WTC11 (cell line): Measurements from ENCODE around the gene KDM1B. TPM values are rescaled to one million over a fixed set of nuclear protein-coding genes. Genes with fewer than 3 reads are reported as not detected.

Experiments used
- ATAC-seq: fragments of 200-7000 bp; cut with Tn5 transposase; 2 replicates; pipeline ENCODE4 v1.10.0; 2021; ENCODE audit warnings: mild to moderate bottlenecking, moderate library complexity
- CTCF ChIA-PET: fragments of 300-600 bp; sonication (Branson Sonifier 250); formaldehyde crosslinking; loops from one replicate; lab custom pipeline; 2021; ENCODE audit warnings: antibody characterized with exemption; lab: Charles Lee
- POLR2A ChIA-PET: fragments of 350-600 bp; sonication (Branson Sonifier 250); formaldehyde crosslinking; loops from one replicate; lab custom pipeline; 2021; ENCODE audit warnings: antibody characterized with exemption; lab: Charles Lee
- DNase-seq: peaks from one replicate; pipeline ENCODE4 v3.0.0; 2021; ENCODE audit warnings: low spot score
- H3K27ac Mint-ChIP-seq: 2 replicates; pipeline ENCODE4 v1.8.0; 2021; ENCODE audit warnings: mixed read lengths
- H3K27me3 Mint-ChIP-seq: 2 replicates; pipeline ENCODE4 v1.8.0; 2021; ENCODE audit warnings: low read depth, mild to moderate bottlenecking, moderate library complexity, mixed read lengths
- H3K36me3 Mint-ChIP-seq: 2 replicates; pipeline ENCODE4 v1.8.0; 2021; ENCODE audit warnings: mixed read lengths
- H3K4me1 Mint-ChIP-seq: 2 replicates; pipeline ENCODE4 v1.8.0; 2022; ENCODE audit warnings: mixed read lengths
- H3K4me3 Mint-ChIP-seq: 2 replicates; pipeline ENCODE4 v1.8.0; 2021; ENCODE audit warnings: mild to moderate bottlenecking, moderate library complexity, mixed read lengths
- H3K9me3 Mint-ChIP-seq: 2 replicates; pipeline ENCODE4 v1.8.0; 2021; ENCODE audit warnings: mixed read lengths
- CBFB ChIP-seq: sonication (generic); formaldehyde crosslinking; IDR thresholded peaks from 2 replicates; pipeline ENCODE4 v1.8.1; 2022; ENCODE audit warnings: mild to moderate bottlenecking, low read depth, missing genetic modification reagents
- E2F1 ChIP-seq: sonication (generic); formaldehyde crosslinking; IDR thresholded peaks from 2 replicates; pipeline ENCODE4 v1.8.0; 2022; ENCODE audit warnings: mild to moderate bottlenecking, missing genetic modification reagents
- E2F5 ChIP-seq: sonication (generic); formaldehyde crosslinking; IDR thresholded peaks from 2 replicates; pipeline ENCODE4 v1.8.1; 2022; ENCODE audit warnings: mild to moderate bottlenecking, moderate library complexity, missing genetic modification reagents
- EMX1 ChIP-seq: fragments of 250-450 bp; sonication (Bioruptor Pico); IDR thresholded peaks from 2 replicates; pipeline ENCODE4 v1.8.0; 2021; ENCODE audit warnings: mild to moderate bottlenecking
- FOXJ3 ChIP-seq: sonication (generic); formaldehyde crosslinking; IDR thresholded peaks from 2 replicates; pipeline ENCODE4 v1.9.0; 2021; ENCODE audit warnings: missing genetic modification reagents, mild to moderate bottlenecking, borderline replicate concordance
- FOXK1 ChIP-seq: sonication (generic); formaldehyde crosslinking; IDR thresholded peaks from 2 replicates; pipeline ENCODE4 v1.8.0; 2022; ENCODE audit warnings: mild to moderate bottlenecking, moderate library complexity, missing genetic modification reagents
- GTF2I ChIP-seq: fragments of 250-450 bp; sonication (Bioruptor Pico); conservative IDR thresholded peaks from 2 replicates; pipeline ENCODE4 v1.4.0; 2021; ENCODE audit warnings: mild to moderate bottlenecking
- NFE2L1 ChIP-seq: sonication (generic); formaldehyde crosslinking; IDR thresholded peaks from 2 replicates; pipeline ENCODE4 v1.8.1; 2023; ENCODE audit warnings: missing genetic modification reagents
- NR3C1 ChIP-seq: sonication (generic); formaldehyde crosslinking; conservative IDR thresholded peaks from 2 replicates; pipeline ENCODE4 v1.8.1; 2023; ENCODE audit warnings: low read depth, mild to moderate bottlenecking, missing genetic modification reagents
- OVOL2 ChIP-seq: fragments of 250-450 bp; sonication (Bioruptor Pico); IDR thresholded peaks from 2 replicates; pipeline ENCODE4 v1.9.0; 2021; ENCODE audit warnings: mild to moderate bottlenecking, borderline replicate concordance
- PRRX2 ChIP-seq: fragments of 250-450 bp; sonication (Bioruptor Pico); IDR thresholded peaks from 2 replicates; pipeline ENCODE4 v1.8.0; 2021; ENCODE audit warnings: mild to moderate bottlenecking
- STAT6 ChIP-seq: sonication (generic); formaldehyde crosslinking; conservative IDR thresholded peaks from 2 replicates; pipeline ENCODE4 v1.8.1; 2023; ENCODE audit warnings: mild to moderate bottlenecking, low read depth, missing genetic modification reagents, moderate library complexity
- USF1 ChIP-seq: sonication (generic); formaldehyde crosslinking; IDR thresholded peaks from 2 replicates; pipeline ENCODE4 v1.8.0; 2022; ENCODE audit warnings: mild to moderate bottlenecking, missing genetic modification reagents
- ZBTB21 ChIP-seq: sonication (generic); formaldehyde crosslinking; IDR thresholded peaks from 2 replicates; pipeline ENCODE4 v1.8.1; 2023; ENCODE audit warnings: mild to moderate bottlenecking, missing genetic modification reagents, borderline replicate concordance
- ZNF317 ChIP-seq: sonication (generic); formaldehyde crosslinking; IDR thresholded peaks from 2 replicates; pipeline ENCODE4 v1.8.1; 2023; ENCODE audit warnings: low read depth, mild to moderate bottlenecking, moderate library complexity, missing genetic modification reagents, borderline replicate concordance
- ZNF532 ChIP-seq: fragments of 250-450 bp; sonication (Bioruptor Pico); IDR thresholded peaks from 2 replicates; pipeline ENCODE4 v1.9.0; 2021; ENCODE audit warnings: mild to moderate bottlenecking, borderline replicate concordance
- total RNA-seq: library from RNA; stranded (reverse); gene quantifications from 3 replicates; pipeline ENCODE4 v1.2.3, GENCODE V29; 2021

Gene KDM1B
- total RNA-seq, 1 experiment from 2014 or later: 6.7 TPM

- CTCF ChIA-PET: interaction anchor here (0.6 to 1.2 kb wide), 4 partner anchors 27 to 157 kb away, joined by 3 to 7 read pairs (median 3); partner anchors contain the start of gene NHLRC1
- Mint-ChIP-seq H3K27ac (peak overlapping the region; percentile 53; the same call in 1 of the 2 replicates), H3K27me3 (no peaks in the 10 kb centered on the region), H3K4me1 (peaks cover 22% of the 10 kb centered on the region), H3K36me3 (peaks cover 16% of the 10 kb centered on the region), H3K9me3 (0 out of 2 replicates have a peak, but pooled peaks cover 3% of the 10 kb centered on the region), H3K4me3 (peak overlapping the region; percentile 86)
- POLR2A ChIA-PET: interaction anchor here (0.9 kb wide), 2 partner anchors 44 to 53 kb away, joined by 3 read pairs; no protein-coding TSS in a partner anchor
- TF ChIP-seq NR3C1 (no peak), USF1 (CRISPR knock-in tag) (no peak), E2F5 (CRISPR knock-in tag) (no peak), FOXK1 (CRISPR knock-in tag) (no peak), ZNF317 (CRISPR knock-in tag) (no peak), OVOL2 (CRISPR knock-in tag) (no peak), ZNF532 (CRISPR knock-in tag) (no peak), ZBTB21 (CRISPR knock-in tag) (no peak), FOXJ3 (CRISPR knock-in tag) (no peak), E2F1 (CRISPR knock-in tag) (no peak), CBFB (CRISPR knock-in tag) (no peak), STAT6 (CRISPR knock-in tag) (no peak), PRRX2 (no peak), EMX1 (CRISPR knock-in tag) (no peak), GTF2I (CRISPR knock-in tag) (no peak), NFE2L1 (CRISPR knock-in tag) (no peak)
- ATAC-seq (peak; percentile 49), DNase-seq (peak; percentile 76)
These were observed 721 bp downstream of the KDM1B start for GRCh38 chr6:18155864-18156421.
